MM.1S (cell line): ENCODE results near the gene CSF3.

Source experiments
- CTCF ChIP-seq: fragments of 300-600 bp; sonication (generic); IDR thresholded peaks from 2 replicates; pipeline ENCODE4 v1.5.1; 2016; ENCODE audit warnings: antibody characterized with exemption, low read length, mixed read lengths
- EZH2 ChIP-seq: fragments of 300-600 bp; sonication (generic); optimal IDR thresholded peaks from 2 replicates; pipeline ENCODE3; 2017; ENCODE audit warnings: low read depth, mild to moderate bottlenecking, antibody characterized with exemption, low read length, mixed read lengths

GRCh38 chr17:40023590-40024292 lies 8.5 kb downstream of the CSF3 start:
- TF ChIP-seq CTCF (no peak), EZH2 (no peak)
